ENCODE measurements around the gene ZMPSTE24. TPM values are rescaled to one million over a fixed set of nuclear protein-coding genes. Genes with fewer than 3 reads are reported as not detected.

ZMPSTE24 gene
- total RNA-seq, 1 experiment from 2014 or later = 50.9 TPM

GRCh38 chr1:40301541-40302299 lies 43.7 kb downstream of the ZMPSTE24 start:
- Histone ChIP-seq H3K4me1 (ENCODE audit: low read length) (peaks cover 6% of the 10 kb centered on the region; the same call in 1 of the 2 replicates), H4K20me1 (ENCODE audit: insufficient read depth, low read depth, low read length) (no peaks in the 10 kb centered on the region), H3K9ac (ENCODE audit: low read length) (no peak overlapping the region), H2AFZ (ENCODE audit: low read length) (no peak overlapping the region), H3K36me3 (ENCODE audit: insufficient read depth, low read length) (no peaks in the 10 kb centered on the region), H3K9me3 (ENCODE audit: low read length) (no peaks in the 10 kb centered on the region), H3K27ac (ENCODE audit: low read length) (no peak overlapping the region), H3K4me2 (ENCODE audit: low read depth, low read length, poor library complexity, severe bottlenecking) (no peak overlapping the region), H3K79me2 (ENCODE audit: low read length) (no peaks in the 10 kb centered on the region), H3K9me2 (replicated peaks; ENCODE audit: insufficient read depth, low read length) (no peaks in the 10 kb centered on the region), H3K27me3 (ENCODE audit: low read length) (no peaks in the 10 kb centered on the region), H3K4me3 (ENCODE audit: low read length) (no peak overlapping the region)
- no peak for DNase-seq

- Histone ChIP-seq H3K4me2 (ENCODE audit: low read depth, low read length, poor library complexity, severe bottlenecking) (no peak overlapping the region), H3K9me3 (ENCODE audit: low read length) (no peaks in the 10 kb centered on the region), H3K79me2 (ENCODE audit: low read length) (no peaks in the 10 kb centered on the region)
Observed at GRCh38 chr1:40302475-40302874, 44.4 kb downstream of the ZMPSTE24 start.

GRCh38 chr1:40303051-40303771 lies 45.2 kb downstream of the ZMPSTE24 start:
- no peaks in the 10 kb centered on the region for H4K20me1 ChIP-seq (ENCODE audit: insufficient read depth, low read depth, low read length)
- H3K9me2 ChIP-seq (replicated peaks; ENCODE audit: insufficient read depth, low read length) = no peaks in the 10 kb centered on the region
- no peaks in the 10 kb centered on the region for H3K79me2 ChIP-seq (ENCODE audit: low read length)
- H2AFZ ChIP-seq (ENCODE audit: low read length) = no peak overlapping the region
- no peak overlapping the region for H3K4me2 ChIP-seq (ENCODE audit: low read depth, low read length, poor library complexity, severe bottlenecking)
- H3K36me3 ChIP-seq (ENCODE audit: insufficient read depth, low read length) = no peaks in the 10 kb centered on the region
- no peak overlapping the region for H3K4me3 ChIP-seq (ENCODE audit: low read length)
- no peak overlapping the region for H3K9ac ChIP-seq (ENCODE audit: low read length)
- H3K9me3 ChIP-seq (ENCODE audit: low read length) = no peaks in the 10 kb centered on the region
- no peak for DNase-seq
- H3K4me1 ChIP-seq (ENCODE audit: low read length) = peaks cover 6% of the 10 kb centered on the region; the same call in 1 of the 2 replicates
- H3K27me3 ChIP-seq (ENCODE audit: low read length) = no peaks in the 10 kb centered on the region
- H3K27ac ChIP-seq (ENCODE audit: low read length) = no peak overlapping the region

More at GRCh38 chr1:40302475-40302874, 44.4 kb downstream of the ZMPSTE24 start:
- no peak overlapping the region for H2AFZ ChIP-seq (ENCODE audit: low read length)
- H3K27me3 ChIP-seq (ENCODE audit: low read length) = no peaks in the 10 kb centered on the region
- no peaks in the 10 kb centered on the region for H3K36me3 ChIP-seq (ENCODE audit: insufficient read depth, low read length)
- H3K4me1 ChIP-seq (ENCODE audit: low read length) = peaks cover 6% of the 10 kb centered on the region; the same call in 1 of the 2 replicates
- H3K27ac ChIP-seq (ENCODE audit: low read length) = no peak overlapping the region
- no peaks in the 10 kb centered on the region for H3K9me2 ChIP-seq (replicated peaks; ENCODE audit: insufficient read depth, low read length)
- H3K9ac ChIP-seq (ENCODE audit: low read length) = no peak overlapping the region
- H3K4me3 ChIP-seq (ENCODE audit: low read length) = no peak overlapping the region
- no peaks in the 10 kb centered on the region for H4K20me1 ChIP-seq (ENCODE audit: insufficient read depth, low read depth, low read length)
- DNase-seq = no peak

GRCh38 chr1:40303790-40304189 lies 45.8 kb downstream of the ZMPSTE24 start:
- H2AFZ ChIP-seq (ENCODE audit: low read length) = no peak overlapping the region
- peaks cover 6% of the 10 kb centered on the region; the same call in 1 of the 2 replicates for H3K4me1 ChIP-seq (ENCODE audit: low read length)
- no peaks in the 10 kb centered on the region for H3K9me2 ChIP-seq (replicated peaks; ENCODE audit: insufficient read depth, low read length)
- no peaks in the 10 kb centered on the region for H3K36me3 ChIP-seq (ENCODE audit: insufficient read depth, low read length)
- H3K27ac ChIP-seq (ENCODE audit: low read length) = no peak overlapping the region
- no peaks in the 10 kb centered on the region for H4K20me1 ChIP-seq (ENCODE audit: insufficient read depth, low read depth, low read length)
- no peaks in the 10 kb centered on the region for H3K27me3 ChIP-seq (ENCODE audit: low read length)
- H3K9ac ChIP-seq (ENCODE audit: low read length) = no peak overlapping the region
- H3K9me3 ChIP-seq (ENCODE audit: low read length) = no peaks in the 10 kb centered on the region
- no peak overlapping the region for H3K4me3 ChIP-seq (ENCODE audit: low read length)
- DNase-seq = no peak
- H3K79me2 ChIP-seq (ENCODE audit: low read length) = no peaks in the 10 kb centered on the region
- no peak overlapping the region for H3K4me2 ChIP-seq (ENCODE audit: low read depth, low read length, poor library complexity, severe bottlenecking)

GRCh38 chr1:40305451-40305850 lies 47.4 kb downstream of the ZMPSTE24 start:
- Histone ChIP-seq H3K36me3 (ENCODE audit: insufficient read depth, low read length) (no peaks in the 10 kb centered on the region), H3K4me1 (ENCODE audit: low read length) (peaks cover 13% of the 10 kb centered on the region), H3K9ac (ENCODE audit: low read length) (no peak overlapping the region), H3K4me2 (ENCODE audit: low read depth, low read length, poor library complexity, severe bottlenecking) (no peak overlapping the region), H3K9me2 (replicated peaks; ENCODE audit: insufficient read depth, low read length) (no peaks in the 10 kb centered on the region), H3K27ac (ENCODE audit: low read length) (no peak overlapping the region), H2AFZ (ENCODE audit: low read length) (no peak overlapping the region), H3K27me3 (ENCODE audit: low read length) (no peaks in the 10 kb centered on the region), H3K9me3 (ENCODE audit: low read length) (no peaks in the 10 kb centered on the region), H3K4me3 (ENCODE audit: low read length) (no peak overlapping the region), H3K79me2 (ENCODE audit: low read length) (no peaks in the 10 kb centered on the region), H4K20me1 (ENCODE audit: insufficient read depth, low read depth, low read length) (no peaks in the 10 kb centered on the region)
- DNase-seq = peak; percentile 69

GRCh38 chr1:40305871-40306270 lies 47.8 kb downstream of the ZMPSTE24 start:
- Histone ChIP-seq H3K27ac (ENCODE audit: low read length) (no peak overlapping the region), H3K27me3 (ENCODE audit: low read length) (no peaks in the 10 kb centered on the region), H3K9ac (ENCODE audit: low read length) (no peak overlapping the region), H3K9me2 (replicated peaks; ENCODE audit: insufficient read depth, low read length) (no peaks in the 10 kb centered on the region), H3K4me1 (ENCODE audit: low read length) (peaks cover 16% of the 10 kb centered on the region), H3K9me3 (ENCODE audit: low read length) (no peaks in the 10 kb centered on the region), H2AFZ (ENCODE audit: low read length) (no peak overlapping the region), H3K4me3 (ENCODE audit: low read length) (no peak overlapping the region), H3K4me2 (ENCODE audit: low read depth, low read length, poor library complexity, severe bottlenecking) (no peak overlapping the region), H3K79me2 (ENCODE audit: low read length) (no peaks in the 10 kb centered on the region), H4K20me1 (ENCODE audit: insufficient read depth, low read depth, low read length) (no peaks in the 10 kb centered on the region), H3K36me3 (ENCODE audit: insufficient read depth, low read length) (no peaks in the 10 kb centered on the region)
- no peak for DNase-seq

- H2AFZ ChIP-seq (ENCODE audit: low read length) = no peak overlapping the region
- H3K36me3 ChIP-seq (ENCODE audit: insufficient read depth, low read length) = no peaks in the 10 kb centered on the region
- no peak overlapping the region for H3K4me3 ChIP-seq (ENCODE audit: low read length)
- H3K9me2 ChIP-seq (replicated peaks; ENCODE audit: insufficient read depth, low read length) = no peaks in the 10 kb centered on the region
- DNase-seq = no peak
- H4K20me1 ChIP-seq (ENCODE audit: insufficient read depth, low read depth, low read length) = no peaks in the 10 kb centered on the region
- H3K27ac ChIP-seq (ENCODE audit: low read length) = no peak overlapping the region
- H3K4me2 ChIP-seq (ENCODE audit: low read depth, low read length, poor library complexity, severe bottlenecking) = no peak overlapping the region
- H3K9me3 ChIP-seq (ENCODE audit: low read length) = no peaks in the 10 kb centered on the region
- H3K79me2 ChIP-seq (ENCODE audit: low read length) = no peaks in the 10 kb centered on the region
- H3K4me1 ChIP-seq (ENCODE audit: low read length) = peaks cover 16% of the 10 kb centered on the region
- no peak overlapping the region for H3K9ac ChIP-seq (ENCODE audit: low read length)
- H3K27me3 ChIP-seq (ENCODE audit: low read length) = no peaks in the 10 kb centered on the region
Observed at GRCh38 chr1:40306296-40306695, 48.3 kb downstream of the ZMPSTE24 start.

GRCh38 chr1:40307186-40307585 lies 49.1 kb downstream of the ZMPSTE24 start:
- Histone ChIP-seq H3K36me3 (ENCODE audit: insufficient read depth, low read length) (no peaks in the 10 kb centered on the region), H3K9me3 (ENCODE audit: low read length) (no peaks in the 10 kb centered on the region), H4K20me1 (ENCODE audit: insufficient read depth, low read depth, low read length) (no peaks in the 10 kb centered on the region), H3K4me2 (ENCODE audit: low read depth, low read length, poor library complexity, severe bottlenecking) (no peak overlapping the region), H3K9ac (ENCODE audit: low read length) (no peak overlapping the region), H3K27me3 (ENCODE audit: low read length) (no peaks in the 10 kb centered on the region), H3K4me3 (ENCODE audit: low read length) (no peak overlapping the region), H3K79me2 (ENCODE audit: low read length) (no peaks in the 10 kb centered on the region), H3K9me2 (replicated peaks; ENCODE audit: insufficient read depth, low read length) (no peaks in the 10 kb centered on the region), H3K27ac (ENCODE audit: low read length) (no peak overlapping the region), H3K4me1 (ENCODE audit: low read length) (peaks cover 20% of the 10 kb centered on the region), H2AFZ (ENCODE audit: low read length) (no peak overlapping the region)
- DNase-seq = no peak
